ENCODE results near the gene YRDC. TPM values are rescaled to one million over a fixed set of nuclear protein-coding genes. Genes with fewer than 3 reads are reported as not detected.

YRDC gene
- total and polyA plus RNA-seq, 2 of the 13 experiments (the other 11 are each of a cell fraction or from before 2014, with no cell fraction given), result 27.5 to 29.2 TPM

GRCh38 chr1:37828410-37829074 lies 20.5 kb upstream of the YRDC start (continued):
- no peak for TF ChIP-seq DZIP1 (CRISPR knock-in tag; IDR thresholded peaks at IDR 0.05)
- TF ChIP-seq PLSCR1 (CRISPR knock-in tag; IDR thresholded peaks at IDR 0.05; ENCODE audit: borderline replicate concordance), result no peak
- TF ChIP-seq ZNF574 (CRISPR knock-in tag; IDR thresholded peaks at IDR 0.05), result no peak
- TF ChIP-seq PRPF4 (IDR thresholded peaks at IDR 0.05; ENCODE audit: low read depth, low read length, poor library complexity, severe bottlenecking), result no peak
- no peak for TF ChIP-seq MXD4 (CRISPR knock-in tag; IDR thresholded peaks at IDR 0.05)
- TF ChIP-seq DDIT3 (CRISPR knock-in tag; IDR thresholded peaks at IDR 0.05), result no peak
- TF ChIP-seq HDAC1 (CRISPR knock-in tag; IDR thresholded peaks at IDR 0.05), result no peak
- no peak for TF ChIP-seq ZNF629 (CRISPR knock-in tag; conservative IDR thresholded peaks at IDR 0.05)
- no peak for TF ChIP-seq GABPB1 (CRISPR knock-in tag; IDR thresholded peaks at IDR 0.05)

Data from HepG2 (cell line).